ENCODE results near the gene TNFRSF8. TPM values are rescaled to one million over a fixed set of nuclear protein-coding genes. Genes with fewer than 3 reads are reported as not detected.

TNFRSF8 gene
- total RNA-seq, 1 donor from 2014 or later, result not detected

GRCh38 chr1:12135612-12136011, 72.5 kb downstream of the TNFRSF8 start:
- no peak overlapping the region for H3K4me3 Mint-ChIP-seq
- H3K9me3 Mint-ChIP-seq, result no peaks in the 10 kb centered on the region
- no peaks in the 10 kb centered on the region for H3K36me3 Mint-ChIP-seq (ENCODE audit: low read depth)
- no peak for TF ChIP-seq CTCF (conservative IDR thresholded peaks at IDR 0.05)
- H3K4me1 Mint-ChIP-seq, result peaks cover 9% of the 10 kb centered on the region
- no peak for DNase-seq (ENCODE audit: low read depth, low spot score)
- H3K27me3 Mint-ChIP-seq (ENCODE audit: low read depth), result no peaks in the 10 kb centered on the region
- no peak overlapping the region for H3K27ac Mint-ChIP-seq (ENCODE audit: unreplicated experiment)

- Mint-ChIP-seq H3K36me3 (ENCODE audit: low read depth) (no peaks in the 10 kb centered on the region), H3K27me3 (ENCODE audit: low read depth) (no peaks in the 10 kb centered on the region), H3K4me1 (peaks cover 9% of the 10 kb centered on the region), H3K4me3 (no peak overlapping the region), H3K9me3 (no peaks in the 10 kb centered on the region), H3K27ac (ENCODE audit: unreplicated experiment) (no peak overlapping the region)
- TF ChIP-seq CTCF (conservative IDR thresholded peaks at IDR 0.05), result no peak
- DNase-seq (ENCODE audit: low read depth, low spot score), result no peak
Measured at GRCh38 chr1:12136916-12137610, 74.0 kb downstream of the TNFRSF8 start.

GRCh38 chr1:12138196-12139168, 75.4 kb downstream of the TNFRSF8 start:
- Mint-ChIP-seq H3K9me3 (no peaks in the 10 kb centered on the region), H3K36me3 (ENCODE audit: low read depth) (no peaks in the 10 kb centered on the region), H3K27me3 (ENCODE audit: low read depth) (no peaks in the 10 kb centered on the region), H3K4me1 (peaks cover 5% of the 10 kb centered on the region), H3K4me3 (no peak overlapping the region), H3K27ac (ENCODE audit: unreplicated experiment) (no peak overlapping the region)
- TF ChIP-seq CTCF (conservative IDR thresholded peaks at IDR 0.05), result no peak
- DNase-seq (ENCODE audit: low read depth, low spot score), result no peak

- Mint-ChIP-seq H3K36me3 (ENCODE audit: low read depth) (no peaks in the 10 kb centered on the region), H3K27ac (ENCODE audit: unreplicated experiment) (no peak overlapping the region), H3K9me3 (no peaks in the 10 kb centered on the region), H3K27me3 (ENCODE audit: low read depth) (no peaks in the 10 kb centered on the region), H3K4me1 (peaks cover 11% of the 10 kb centered on the region), H3K4me3 (no peak overlapping the region)
- no peak for DNase-seq (ENCODE audit: low read depth, low spot score)
- TF ChIP-seq CTCF (conservative IDR thresholded peaks at IDR 0.05), result no peak
Measured at GRCh38 chr1:12140016-12140415, 76.9 kb downstream of the TNFRSF8 start.

DNA sequence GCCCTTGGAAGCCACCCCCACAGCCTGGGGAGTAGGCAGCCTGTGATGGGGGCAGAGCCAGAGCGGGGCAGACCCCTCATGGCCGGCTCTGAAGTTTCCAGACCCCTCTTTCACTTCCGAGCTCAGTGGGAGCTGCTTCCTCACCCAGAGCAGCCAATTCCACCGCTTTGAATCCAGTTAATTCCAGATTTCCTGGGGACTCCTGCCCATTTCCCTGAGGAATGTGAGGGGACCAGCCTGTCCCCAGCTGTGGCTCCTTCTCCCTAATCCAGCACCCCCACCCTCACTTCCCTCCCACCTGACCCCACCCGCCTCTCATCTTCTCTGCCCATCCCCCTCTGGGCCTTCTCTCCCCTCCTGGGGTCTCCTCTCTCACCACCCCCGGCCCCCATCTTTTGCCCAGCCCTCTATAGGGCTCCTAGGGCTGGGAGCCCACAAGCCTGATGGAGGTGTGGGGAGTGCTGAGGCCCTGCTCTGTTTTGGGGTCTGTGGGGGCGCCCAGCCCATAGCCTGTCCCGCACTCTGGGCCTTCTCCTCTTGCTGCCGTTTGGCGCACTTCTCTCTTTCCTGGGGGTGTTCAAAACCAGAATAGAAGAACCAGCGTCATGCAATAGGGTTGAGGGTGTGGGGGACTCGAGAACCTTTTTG, 77.5 kb downstream of the TNFRSF8 start:
- peaks cover 11% of the 10 kb centered on the region for H3K4me1 Mint-ChIP-seq
- H3K9me3 Mint-ChIP-seq, result no peaks in the 10 kb centered on the region
- no peaks in the 10 kb centered on the region for H3K27me3 Mint-ChIP-seq (ENCODE audit: low read depth)
- no peak overlapping the region for H3K27ac Mint-ChIP-seq (ENCODE audit: unreplicated experiment)
- no peak for DNase-seq (ENCODE audit: low read depth, low spot score)
- H3K4me3 Mint-ChIP-seq, result no peak overlapping the region
- H3K36me3 Mint-ChIP-seq (ENCODE audit: low read depth), result no peaks in the 10 kb centered on the region
- TF ChIP-seq CTCF (conservative IDR thresholded peaks at IDR 0.05), result no peak
